C4-2B (cell line): Measurements from ENCODE around the gene SLCO4A1.

Experiments
- CTCF ChIP-seq: fragments of 450-650 bp; conservative IDR thresholded peaks from 2 replicates; pipeline ENCODE4 v1.5.1; 2017; ENCODE audit warnings: mild to moderate bottlenecking
- ZFX ChIP-seq: fragments of 450-650 bp; IDR thresholded peaks from 2 replicates; pipeline ENCODE4 v1.6.1; 2017

- no peak for TF ChIP-seq CTCF
- no peak for TF ChIP-seq ZFX
Observed at GRCh38 chr20:62665153-62665754, 23.0 kb downstream of the SLCO4A1 start.
